ENCODE results near the gene NNMT. TPM values are rescaled to one million over a fixed set of nuclear protein-coding genes. Genes with fewer than 3 reads are reported as not detected.

The NNMT gene
- total and polyA plus RNA-seq, 2 donors (not counting 3 experiments of a cell fraction or from before 2014, with no cell fraction given): 330 to 454 TPM

DNA sequence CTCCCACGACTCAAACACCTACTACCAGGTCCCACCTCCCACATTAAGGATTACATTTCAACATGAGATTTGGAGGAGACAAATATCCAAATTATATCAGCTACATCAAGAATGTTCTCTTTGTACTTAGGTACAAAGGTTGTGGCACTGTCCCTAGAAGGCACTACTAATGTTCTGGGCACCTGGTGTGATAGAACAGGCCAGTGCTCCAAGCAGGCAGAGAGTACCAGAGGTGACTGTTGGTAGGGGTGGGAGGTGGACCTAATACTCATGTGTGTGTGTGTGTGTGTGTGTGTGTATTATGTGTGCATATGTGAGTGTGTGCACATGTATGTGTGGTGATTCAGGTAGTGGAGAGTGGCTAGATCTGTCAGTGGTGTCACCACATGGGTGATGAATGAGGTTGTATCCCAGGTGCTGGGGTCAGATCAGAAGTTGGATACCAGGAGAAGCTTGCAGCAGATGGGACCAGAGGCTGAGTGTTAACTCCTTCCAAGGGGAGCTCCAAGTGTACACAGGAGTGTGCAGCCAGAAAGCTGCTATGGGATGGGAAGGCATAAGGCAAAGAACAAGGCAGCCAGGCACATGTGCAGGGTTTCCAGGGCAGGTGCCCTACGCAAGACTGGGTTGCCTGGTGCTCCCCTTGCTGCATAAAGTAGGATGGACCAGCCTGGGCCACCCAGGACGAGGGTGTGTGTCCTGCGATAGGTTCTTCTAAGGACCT, 17.7 kb upstream of the NNMT start:
- FAIRE-seq (no peak), DNase-seq (ENCODE audit: low read depth, low spot score) (no peak)
- Histone ChIP-seq H3K4me1 (ENCODE audit: control insufficient read depth, extremely low read depth, insufficient read depth, low read length) (peaks cover 17% of the 10 kb centered on the region), H2AFZ (ENCODE audit: low read depth, low read length) (no peak overlapping the region), H3K9me3 (replicated peaks; ENCODE audit: control insufficient read depth, insufficient read depth, low read length) (no peaks in the 10 kb centered on the region), H3K36me3 (ENCODE audit: control insufficient read depth in 2 of 2, extremely low read depth in 1 of 2, insufficient read depth in 2 of 2, low read length in 2 of 2) (no peaks in the 10 kb centered on the region), H3K4me2 (ENCODE audit: insufficient read depth, low read length) (no peak overlapping the region), H3K9ac (replicated peaks; ENCODE audit: extremely low read depth, insufficient read depth, low read length) (no peak overlapping the region), H3K79me2 (ENCODE audit: control insufficient read depth, insufficient read depth, low read length) (no peaks in the 10 kb centered on the region), H3K27me3 (ENCODE audit: control insufficient read depth in 2 of 2, insufficient read depth in 2 of 2, low read length in 2 of 2) (peaks cover 10 to 20% of the 10 kb centered on the region in 2 experiments), H4K20me1 (replicated peaks; ENCODE audit: control insufficient read depth, extremely low read depth, insufficient read depth, low read length) (no peaks in the 10 kb centered on the region), H3K9me1 (replicated peaks; ENCODE audit: control insufficient read depth, extremely low read depth, insufficient read depth, low read length) (no peaks in the 10 kb centered on the region), H3K4me3 (replicated peaks in 1 of 3; ENCODE audit: insufficient read depth in 1 of 3, low read depth in 1 of 3, low read length in 3 of 3) (no peak overlapping the region), H3K27ac (ENCODE audit: insufficient read depth, low read depth, low read length) (no peak overlapping the region)
- dilution Hi-C loops (cut with MboI; ENCODE audit: extremely low pct_ligation_motif_present, low sequenced_read_pairs) (no loop called here), intact Hi-C loops (cut with micrococcal nuclease) (no loop called here)
- BruUV-seq (replicated peaks): no TSS peak
- POLR2A ChIA-PET: no interaction called here
- TF ChIP-seq MYC (IDR thresholded peaks at IDR 0.05; ENCODE audit: low read depth, low read length) (no peak), JUN (IDR thresholded peaks at IDR 0.05; ENCODE audit: borderline replicate concordance, insufficient read depth, insufficient read length, low read depth) (no peak), GATA2 (IDR thresholded peaks at IDR 0.05; ENCODE audit: insufficient read depth, insufficient read length, low read depth, low read length) (no peak), FOS (IDR thresholded peaks at IDR 0.05; ENCODE audit: borderline replicate concordance, insufficient read depth, low read length) (no peak), POLR2AphosphoS5 (IDR thresholded peaks at IDR 0.05; ENCODE audit: insufficient read depth, low read depth, low read length) (no peak), POLR2A (IDR thresholded peaks at IDR 0.05; ENCODE audit: low read depth, low read length) (no peak), EZH2 (IDR thresholded peaks at IDR 0.05; ENCODE audit: borderline replicate concordance, low read depth, low read length, severe bottlenecking) (no peak)
- TF ChIP-seq, protein P1, sequence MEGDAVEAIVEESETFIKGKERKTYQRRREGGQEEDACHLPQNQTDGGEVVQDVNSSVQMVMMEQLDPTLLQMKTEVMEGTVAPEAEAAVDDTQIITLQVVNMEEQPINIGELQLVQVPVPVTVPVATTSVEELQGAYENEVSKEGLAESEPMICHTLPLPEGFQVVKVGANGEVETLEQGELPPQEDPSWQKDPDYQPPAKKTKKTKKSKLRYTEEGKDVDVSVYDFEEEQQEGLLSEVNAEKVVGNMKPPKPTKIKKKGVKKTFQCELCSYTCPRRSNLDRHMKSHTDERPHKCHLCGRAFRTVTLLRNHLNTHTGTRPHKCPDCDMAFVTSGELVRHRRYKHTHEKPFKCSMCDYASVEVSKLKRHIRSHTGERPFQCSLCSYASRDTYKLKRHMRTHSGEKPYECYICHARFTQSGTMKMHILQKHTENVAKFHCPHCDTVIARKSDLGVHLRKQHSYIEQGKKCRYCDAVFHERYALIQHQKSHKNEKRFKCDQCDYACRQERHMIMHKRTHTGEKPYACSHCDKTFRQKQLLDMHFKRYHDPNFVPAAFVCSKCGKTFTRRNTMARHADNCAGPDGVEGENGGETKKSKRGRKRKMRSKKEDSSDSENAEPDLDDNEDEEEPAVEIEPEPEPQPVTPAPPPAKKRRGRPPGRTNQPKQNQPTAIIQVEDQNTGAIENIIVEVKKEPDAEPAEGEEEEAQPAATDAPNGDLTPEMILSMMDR (IDR thresholded peaks at IDR 0.05; ENCODE audit: extremely low read depth in 1 of 2, insufficient read depth in 1 of 2, low read depth in 1 of 2, low read length in 2 of 2): no peak
- TF ChIP-seq, protein P2, sequence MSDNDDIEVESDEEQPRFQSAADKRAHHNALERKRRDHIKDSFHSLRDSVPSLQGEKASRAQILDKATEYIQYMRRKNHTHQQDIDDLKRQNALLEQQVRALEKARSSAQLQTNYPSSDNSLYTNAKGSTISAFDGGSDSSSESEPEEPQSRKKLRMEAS (IDR thresholded peaks at IDR 0.05; ENCODE audit: insufficient read depth, insufficient read length): no peak
- CTCF ChIA-PET: interaction anchor here (0.7 to 1.9 kb wide), 7 partner anchors 13 to 472 kb away, joined by 3 to 5 read pairs (median 3); partner anchors contain the start of gene NNMT

Measured in endothelial cell of umbilical vein (primary cell).